Esophagus (tissue), 2 donors: ENCODE results near the gene MEPCE. TPM values are rescaled to one million over a fixed set of nuclear protein-coding genes. Genes with fewer than 3 reads are reported as not detected.
"Not testable (repeated sequence)": the region's sequence is repeated elsewhere in the genome, so short reads cannot be mapped to it uniquely, and the experiment has no call there.

Experiments
- H3K27ac ChIP-seq, 2 donors: one replicate each; pipeline ENCODE4 v1.5.1; 2013; ENCODE audit warnings: low read depth in 2 of 2, mild to moderate bottlenecking in 2 of 2, inconsistent platforms in 1 of 2, low read length in 1 of 2, moderate library complexity in 1 of 2
- H3K27me3 ChIP-seq, 2 donors: one replicate each; pipeline ENCODE4 v1.6.1; 2013; ENCODE audit warnings: low read length in 2 of 2, control low read depth in 1 of 2, mild to moderate bottlenecking in 1 of 2; ENCODE audit not compliant: insufficient read depth in 2 of 2, control insufficient read depth in 1 of 2
- H3K36me3 ChIP-seq, 2 donors: one replicate each; pipeline ENCODE4 v1.6.1; 2013; ENCODE audit warnings: low read length in 1 of 2; ENCODE audit not compliant: control insufficient read depth in 2 of 2, insufficient read depth in 2 of 2
- H3K4me1 ChIP-seq, 2 donors: one replicate each; pipeline ENCODE4 v1.6.1; 2013; ENCODE audit warnings: low read length in 1 of 2; ENCODE audit not compliant: control insufficient read depth in 2 of 2, insufficient read depth in 2 of 2
- H3K4me3 ChIP-seq, 2 donors: one replicate each; pipeline ENCODE4 v1.5.1; 2013; ENCODE audit warnings: low read length in 2 of 2, mild to moderate bottlenecking in 2 of 2, low read depth in 1 of 2, moderate library complexity in 1 of 2
- H3K9me3 ChIP-seq, 2 donors: one replicate each; pipeline ENCODE4 v1.6.1; 2013; ENCODE audit warnings: mild to moderate bottlenecking in 2 of 2, low read depth in 1 of 2, low read length in 1 of 2, moderate library complexity in 1 of 2; ENCODE audit not compliant: control insufficient read depth in 2 of 2, insufficient read depth in 1 of 2
- WGBS, 2 donors: extraction: QIAGEN DNeasy Blood & Tissue Kit; methylation state at CpG; one replicate each; pipeline ENCODE4 v1.1.7; 2013; 5-methylcytosine and 5-hydroxymethylcytosine counted together
- polyA plus RNA-seq, 2 donors: library from polyadenylated mRNA; stranded (reverse); fragments of 200-250 nt; gene quantifications; one replicate each; pipeline ENCODE4 v1.2.3, GENCODE V29; 2013
- donor health status: healthy with polysubstance abuse.
- donor health status: Bipolar disorder and iron deficiency.

MEPCE gene
- polyA plus RNA-seq, 2 donors, result 18.0 to 21.8 TPM

DNA sequence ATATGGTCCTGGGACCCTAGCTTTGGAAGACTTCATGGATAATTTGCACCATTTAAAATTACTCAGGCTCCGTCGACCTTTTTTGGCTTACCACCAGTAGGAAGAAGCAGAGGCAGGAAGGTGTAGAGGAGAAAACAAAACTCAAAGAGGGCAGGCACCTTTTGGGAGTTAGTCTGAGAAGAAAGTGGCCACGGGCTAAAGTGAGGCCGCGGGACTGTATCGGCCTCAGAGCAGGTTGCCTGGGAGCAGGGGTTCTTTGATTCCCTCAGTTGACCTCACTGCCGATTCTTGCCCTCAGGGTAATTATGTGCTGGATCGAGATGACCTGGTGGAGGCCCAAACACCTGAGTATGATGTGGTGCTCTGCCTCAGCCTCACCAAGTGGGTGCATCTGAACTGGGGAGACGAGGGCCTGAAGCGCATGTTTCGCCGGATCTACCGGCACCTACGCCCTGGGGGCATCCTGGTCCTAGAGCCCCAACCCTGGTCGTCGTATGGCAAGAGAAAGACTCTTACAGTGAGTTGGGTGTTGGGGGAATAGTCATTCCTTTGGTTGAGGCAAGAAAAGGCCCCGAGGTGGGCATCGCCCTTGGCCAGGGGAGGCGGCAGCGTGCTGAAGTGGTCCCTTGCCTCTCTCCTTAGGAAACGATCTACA lies 3.1 kb downstream of the MEPCE start:
- no peak overlapping the region for H3K4me3 ChIP-seq

DNA sequence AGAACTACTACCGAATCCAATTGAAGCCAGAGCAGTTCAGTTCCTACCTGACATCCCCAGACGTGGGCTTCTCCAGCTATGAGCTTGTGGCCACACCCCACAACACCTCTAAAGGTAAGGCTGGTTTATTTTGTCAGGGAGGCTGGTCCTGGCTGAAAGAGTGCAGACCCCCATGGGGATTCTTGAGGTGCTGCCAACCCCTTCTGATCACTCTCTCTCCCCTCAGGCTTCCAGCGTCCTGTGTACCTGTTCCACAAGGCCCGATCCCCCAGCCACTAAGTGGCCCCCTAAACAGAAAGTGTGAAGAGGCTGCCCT lies 3.6 kb downstream of the MEPCE start:
- WGBS, 2 donors, result 60 to 76% methylated on average over 4 of the region's 4 CpGs
- Histone ChIP-seq H3K4me3 (no peak overlapping the region), H3K27me3 (no peaks in the 10 kb centered on the region), H3K27ac (no peak overlapping the region), H3K4me1 (peaks cover 11 to 20% of the 10 kb centered on the region in 2 donors), H3K36me3 (peaks cover 5 to 14% of the 10 kb centered on the region in 2 donors), H3K9me3 (no peaks in the 10 kb centered on the region)

More for the DNA sequence above, 3.1 kb downstream of the MEPCE start:
- Histone ChIP-seq H3K27me3 (no peaks in the 10 kb centered on the region), H3K27ac (peak overlapping the region in 1 of 2 donors; percentile 47), H3K9me3 (no peaks in the 10 kb centered on the region), H3K36me3 (peaks cover 5 to 14% of the 10 kb centered on the region in 2 donors), H3K4me1 (peaks cover 11 to 23% of the 10 kb centered on the region in 2 donors)
- WGBS, 2 donors, result 74 to 76% methylated on average over 21 of the region's 21 CpGs

DNA sequence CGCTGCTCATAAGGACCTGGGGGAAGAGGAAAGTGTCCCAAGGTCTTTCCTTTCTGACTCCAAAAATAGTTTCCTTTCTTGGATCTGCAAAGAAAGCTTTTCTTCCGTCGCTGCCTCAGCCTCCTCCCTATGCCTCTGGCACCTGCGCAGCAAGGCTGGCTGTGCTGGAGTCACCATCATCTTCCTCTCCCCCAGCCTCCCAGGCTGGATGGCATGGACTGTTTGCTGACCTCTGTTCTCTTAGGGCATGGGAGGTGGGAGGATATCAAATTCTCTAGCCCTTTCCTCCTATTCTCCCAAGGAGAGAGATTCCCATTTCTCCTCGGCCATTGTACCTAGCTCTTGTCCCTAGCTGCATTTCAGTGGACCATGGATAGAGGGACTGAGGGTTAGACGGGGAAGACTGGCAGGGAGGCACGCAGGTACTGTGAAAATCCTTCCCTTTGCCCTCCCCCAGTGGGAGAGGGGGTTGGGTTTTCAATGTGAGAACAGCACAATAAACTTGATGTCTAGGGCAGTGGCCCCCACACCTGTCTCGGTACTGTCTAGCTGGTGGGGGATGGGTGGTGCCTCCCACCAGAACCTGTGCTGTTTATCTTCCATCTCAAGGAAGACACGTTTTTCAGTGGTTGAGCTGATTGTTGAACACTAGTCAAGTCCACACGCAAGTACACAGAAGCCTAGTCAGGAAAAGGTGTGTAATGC lies 4.1 kb downstream of the MEPCE start:
- Histone ChIP-seq H3K4me3 (no peak overlapping the region), H3K27me3 (no peaks in the 10 kb centered on the region), H3K36me3 (peaks cover 5 to 14% of the 10 kb centered on the region in 2 donors), H3K27ac (peak overlapping the region in 1 of 2 donors; percentile 24), H3K4me1 (peaks cover 11 to 20% of the 10 kb centered on the region in 2 donors), H3K9me3 (no peaks in the 10 kb centered on the region)
- 74 to 78% methylated on average over 10 of the region's 10 CpGs for WGBS, 2 donors

DNA sequence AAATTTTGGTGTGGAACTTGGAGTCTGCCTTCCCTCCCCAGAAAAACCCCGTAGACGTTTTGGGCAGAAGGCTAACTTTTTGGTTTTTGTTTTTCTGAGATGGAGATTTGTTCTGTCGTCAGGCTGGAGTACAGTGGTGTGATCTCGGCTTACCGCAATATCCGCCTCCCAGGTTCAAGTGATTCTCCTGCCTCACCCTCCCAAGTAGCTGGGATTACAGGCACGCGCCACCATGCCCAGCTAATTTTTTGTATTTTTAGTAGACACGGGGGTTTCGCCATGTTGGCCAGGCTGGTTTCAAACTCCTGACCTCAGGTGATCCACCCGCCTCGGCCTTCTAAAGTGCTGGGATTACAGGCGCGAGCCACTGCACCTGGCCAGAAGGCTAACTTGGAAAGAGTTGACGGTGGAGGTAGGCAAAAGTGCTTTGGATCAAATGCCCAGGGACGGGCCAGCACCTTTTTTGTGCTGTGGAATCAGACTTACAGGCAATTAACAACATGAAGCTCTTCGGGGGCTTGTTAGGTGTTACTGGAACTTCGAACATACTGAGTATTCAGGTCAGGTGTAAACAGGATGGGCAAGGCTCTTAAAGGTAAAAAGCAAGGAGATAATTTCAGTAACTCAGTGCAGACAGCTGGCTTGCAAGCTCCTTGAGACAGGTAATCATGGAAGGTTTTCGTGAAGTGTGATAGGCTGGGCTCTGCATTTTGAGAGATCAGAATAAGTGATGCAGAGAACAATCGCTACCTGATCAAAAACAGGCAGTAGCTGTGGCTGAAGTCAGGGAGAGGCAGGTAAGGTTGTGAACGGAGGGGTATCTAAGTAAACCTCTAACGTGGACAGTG lies 4.9 kb downstream of the MEPCE start:
- Histone ChIP-seq H3K27me3 (no peaks in the 10 kb centered on the region), H3K4me1 (peaks cover 11 to 20% of the 10 kb centered on the region in 2 donors), H3K36me3 (peaks cover 5 to 14% of the 10 kb centered on the region in 2 donors), H3K4me3 (peak overlapping the region in 1 of 2 donors; percentile 98), H3K9me3 (no peaks in the 10 kb centered on the region), H3K27ac (peak overlapping the region; percentile 47 to 97)
- WGBS, 2 donors, result 75% methylated on average over 22 of the region's 22 CpGs

DNA sequence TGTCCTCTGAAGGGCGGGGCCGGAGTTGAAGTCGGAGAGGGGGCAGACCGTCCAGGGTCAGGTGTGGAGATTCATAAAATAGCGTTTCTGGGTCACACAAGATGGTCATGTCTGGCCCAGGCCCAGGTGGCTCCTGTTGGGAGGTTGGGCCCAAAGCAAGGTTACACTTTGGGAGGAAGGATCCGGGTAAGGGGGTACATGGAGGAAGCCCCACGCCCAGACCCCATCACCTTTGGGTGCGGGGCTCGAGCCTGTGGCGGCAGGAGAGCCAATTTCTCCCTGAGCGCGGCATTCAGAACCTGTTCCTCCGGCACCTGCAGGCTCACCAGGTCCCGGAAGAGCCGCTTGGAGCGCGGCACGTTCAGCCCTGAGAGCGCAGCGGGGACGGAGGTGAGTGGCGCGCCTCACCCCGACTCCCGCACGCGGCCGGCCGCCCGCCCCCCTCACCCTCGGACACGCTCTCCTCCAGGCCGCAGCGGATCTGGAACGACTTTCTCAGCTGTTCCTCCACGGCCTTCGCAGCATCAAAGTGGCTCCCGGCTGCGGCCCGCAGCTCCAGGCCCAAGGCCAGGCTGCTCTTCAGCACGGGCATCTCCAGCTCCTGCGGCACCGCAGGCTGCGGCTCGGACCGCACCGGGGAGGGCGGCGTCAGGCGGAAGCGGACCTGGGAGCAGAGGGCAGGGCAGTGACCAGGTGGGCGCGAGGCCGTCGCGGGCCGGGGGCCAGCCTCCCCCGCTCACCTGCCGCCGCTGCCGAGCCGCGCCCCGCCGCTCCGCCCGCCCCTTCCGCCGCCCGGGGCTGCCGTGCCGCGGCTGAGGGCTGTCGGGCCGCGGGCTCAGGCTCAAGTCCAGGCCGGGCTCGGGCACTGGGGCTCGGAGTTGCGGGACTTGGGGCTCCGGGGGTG lies 6.0 kb downstream of the MEPCE start:
- H3K27ac ChIP-seq, result peak overlapping the region; percentile 97 to 99
- H3K27me3 ChIP-seq, result no peaks in the 10 kb centered on the region
- H3K9me3 ChIP-seq, result no peaks in the 10 kb centered on the region
- WGBS, 2 donors, result 1% methylated on average over 64 to 81 of the region's 81 CpGs
- peaks cover 11 to 18% of the 10 kb centered on the region in 2 donors for H3K4me1 ChIP-seq
- peak overlapping the region; percentile 93 to 98 for H3K4me3 ChIP-seq
- peaks cover 5 to 14% of the 10 kb centered on the region in 2 donors for H3K36me3 ChIP-seq

DNA sequence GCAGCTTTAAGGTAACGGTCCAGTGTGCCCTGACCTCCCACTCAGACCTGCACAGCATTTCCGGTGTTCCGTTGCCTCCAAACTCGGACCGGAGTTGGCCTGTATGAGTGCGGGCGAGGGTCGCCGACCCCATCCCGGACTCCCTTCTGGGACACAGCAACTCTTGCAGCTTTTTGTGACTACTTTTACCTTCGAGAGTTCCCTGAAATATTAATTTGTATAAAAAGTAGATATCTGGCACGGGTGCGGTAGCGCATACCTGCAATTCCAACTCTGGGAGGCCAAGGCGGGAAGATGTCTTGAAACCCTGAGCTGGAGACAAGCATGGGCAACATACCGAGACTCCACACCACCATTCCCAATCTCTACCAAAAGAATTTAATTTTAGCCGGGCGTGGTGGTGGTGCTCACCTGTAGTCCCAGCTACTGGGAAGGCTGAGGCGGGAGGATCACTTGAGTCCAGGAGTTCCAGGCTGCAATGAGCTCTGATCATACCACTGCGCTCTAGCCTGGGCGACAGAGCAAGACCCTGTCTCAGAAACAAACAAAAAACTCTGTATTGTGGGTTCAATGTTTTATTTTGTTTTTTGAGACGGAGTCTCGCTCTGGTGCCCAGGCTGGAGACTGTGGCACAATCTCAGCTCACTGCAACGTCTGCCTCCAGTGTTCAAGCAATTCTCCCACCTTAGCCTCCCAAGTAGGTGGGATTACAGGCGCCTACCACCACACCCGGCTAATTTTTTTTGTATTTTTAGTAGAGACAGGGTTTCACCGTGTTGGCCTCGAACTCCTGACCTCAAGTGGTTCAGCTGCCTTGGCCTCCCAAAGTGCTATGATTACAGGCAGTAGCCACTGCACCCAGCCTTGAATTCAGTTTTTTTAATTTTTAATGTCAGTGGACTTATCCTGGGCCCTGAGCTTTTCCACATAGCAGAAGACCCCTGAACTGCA lies 7.8 kb downstream of the MEPCE start:
- H3K4me1 ChIP-seq, result peaks cover 3 to 8% of the 10 kb centered on the region in 2 donors
- no peaks in the 10 kb centered on the region for H3K27me3 ChIP-seq
- H3K27ac ChIP-seq, result peak overlapping the region in 1 of 2 donors; percentile 36
- peaks cover 5 to 14% of the 10 kb centered on the region in 2 donors for H3K36me3 ChIP-seq
- 90 to 92% methylated on average over 28 of the region's 28 CpGs for WGBS, 2 donors
- no peak overlapping the region for H3K4me3 ChIP-seq
- no peaks in the 10 kb centered on the region for H3K9me3 ChIP-seq

DNA sequence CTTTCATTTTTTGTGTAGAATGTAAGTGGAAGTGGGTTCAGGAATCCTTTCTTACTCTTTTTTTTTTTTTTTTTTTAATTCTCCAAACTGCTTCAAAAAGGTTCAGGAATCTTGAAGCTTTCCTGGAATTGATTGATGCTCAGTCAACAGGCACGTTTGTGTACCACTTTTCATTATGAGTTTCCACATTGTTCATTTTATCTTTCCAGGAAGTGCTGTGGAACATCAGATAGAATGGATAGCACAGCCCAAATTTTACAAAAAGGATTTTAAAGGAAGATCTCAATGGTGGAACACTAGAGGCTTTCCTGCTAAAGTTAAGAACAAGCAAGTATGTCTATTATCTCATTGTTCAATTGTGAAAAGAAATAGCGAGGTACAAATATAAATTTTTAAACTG lies 8.5 kb downstream of the MEPCE start:
- no peak overlapping the region for H3K27ac ChIP-seq
- H3K4me1 ChIP-seq, result peaks cover under 1 to 5% of the 10 kb centered on the region in 2 donors
- H3K27me3 ChIP-seq, result no peaks in the 10 kb centered on the region
- no peaks in the 10 kb centered on the region for H3K9me3 ChIP-seq
- WGBS, 2 donors, result 53 to 57% methylated on average over 2 of the region's 2 CpGs
- H3K36me3 ChIP-seq, result peaks cover 5 to 9% of the 10 kb centered on the region in 2 donors
- no peak overlapping the region for H3K4me3 ChIP-seq

DNA sequence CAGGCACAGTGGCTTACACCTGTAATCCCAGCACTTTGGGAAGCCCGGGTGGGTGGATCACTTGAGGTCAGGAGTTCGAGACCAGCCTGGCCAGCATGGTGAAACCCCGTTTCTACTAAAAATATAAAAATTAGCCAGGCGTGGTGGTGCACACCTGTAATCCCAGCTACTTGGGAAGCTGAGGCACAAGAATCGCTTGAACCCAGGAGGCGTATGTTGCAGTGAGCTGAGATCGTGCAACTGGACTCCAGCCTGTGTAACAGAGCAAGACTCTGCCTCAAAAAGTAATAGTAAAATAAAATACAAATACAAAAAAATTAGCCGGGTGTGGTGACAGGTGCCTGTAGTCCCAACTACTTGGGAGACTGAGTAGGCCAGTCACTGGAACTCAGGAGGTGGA lies 9.1 kb downstream of the MEPCE start:
- WGBS, 2 donors, result 92 to 93% methylated on average over 8 of the region's 8 CpGs
- not testable (repeated sequence) for H3K27me3 ChIP-seq, H3K4me1 ChIP-seq, H3K9me3 ChIP-seq, H3K27ac ChIP-seq, H3K36me3 ChIP-seq, H3K4me3 ChIP-seq
